Sigmoid colon (tissue), 4 donors: ENCODE results near the gene CDC27.

Experiments used
- CTCF ChIP-seq, 4 experiments: fragments of 450-650 bp in 3 of 4; fragments of 200-600 bp in 1 of 4; IDR thresholded peaks; one replicate each; pipeline ENCODE4 v1.5.1; 2016 to 2019; ENCODE audit warnings: antibody characterized with exemption in 4 of 4, mild to moderate bottlenecking in 3 of 4, moderate library complexity in 2 of 4
- POLR2AphosphoS5 ChIP-seq, 4 donors: sonication (generic); formaldehyde crosslinking; IDR thresholded peaks; one replicate each; pipeline ENCODE4 v1.6.1; 2017; ENCODE audit warnings: antibody characterized with exemption in 4 of 4

- TF ChIP-seq CTCF (IDR thresholded peaks at IDR 0.05) (no peak), POLR2AphosphoS5 (IDR thresholded peaks at IDR 0.05) (no peak)
These were observed 690 bp upstream of the CDC27 start for GRCh38 chr17:47189732-47190237.
